KMS-11 (cell line): ENCODE results near the gene FXYD7.

Source experiments
- H2AFZ ChIP-seq: fragments of 200-600 bp; sonication (generic); 2 replicates; pipeline ENCODE4 v1.6.1; 2016; ENCODE audit warnings: antibody characterized with exemption, mixed run types, low read depth
- H3K27ac ChIP-seq: fragments of 200-600 bp; sonication (generic); 2 replicates; pipeline ENCODE4 v1.6.1; 2016; ENCODE audit warnings: mild to moderate bottlenecking, mixed run types
- H3K27me3 ChIP-seq: fragments of 200-600 bp; sonication (generic); 2 replicates; pipeline ENCODE4 v1.6.1; 2017; ENCODE audit warnings: mild to moderate bottlenecking, low read depth, mixed run types, moderate library complexity; ENCODE audit not compliant: insufficient read depth
- H3K36me3 ChIP-seq: fragments of 200-600 bp; sonication (generic); 2 replicates; pipeline ENCODE4 v1.6.1; 2017; ENCODE audit warnings: mild to moderate bottlenecking, mixed run types; ENCODE audit not compliant: insufficient read depth
- H3K4me1 ChIP-seq: fragments of 200-600 bp; sonication (generic); 2 replicates; pipeline ENCODE4 v1.6.1; 2016; ENCODE audit warnings: mild to moderate bottlenecking, low read depth, mixed run types; ENCODE audit not compliant: poor library complexity, severe bottlenecking
- H3K4me2 ChIP-seq: fragments of 200-600 bp; sonication (generic); 2 replicates; pipeline ENCODE4 v1.7.0; 2016; ENCODE audit warnings: mild to moderate bottlenecking, mixed run types
- H3K4me3 ChIP-seq: fragments of 200-600 bp; sonication (generic); IDR thresholded peaks from 2 replicates; pipeline ENCODE4 v1.6.1; 2017; ENCODE audit warnings: low read depth, low read length, mixed read lengths; ENCODE audit not compliant: insufficient read depth
- H3K79me2 ChIP-seq: fragments of 200-600 bp; sonication (generic); 2 replicates; pipeline ENCODE4 v1.6.1; 2016; ENCODE audit warnings: low read depth, mixed run types; ENCODE audit not compliant: insufficient read depth
- H3K9ac ChIP-seq: fragments of 200-600 bp; sonication (generic); 2 replicates; pipeline ENCODE4 v1.6.1; 2016; ENCODE audit warnings: mild to moderate bottlenecking, mixed run types
- H4K20me1 ChIP-seq: fragments of 200-600 bp; sonication (generic); 2 replicates; pipeline ENCODE4 v1.6.1; 2016; ENCODE audit warnings: mild to moderate bottlenecking, mixed run types; ENCODE audit not compliant: insufficient read depth
- TF ChIP-seq, protein P1 (sequence below): fragments of 200-600 bp; sonication (generic); conservative IDR thresholded peaks from 2 replicates; pipeline ENCODE4 v1.6.1; 2017; ENCODE audit warnings: low read depth, mild to moderate bottlenecking, antibody characterized with exemption, low read length, moderate library complexity, mixed read lengths

Gene FXYD7

DNA sequence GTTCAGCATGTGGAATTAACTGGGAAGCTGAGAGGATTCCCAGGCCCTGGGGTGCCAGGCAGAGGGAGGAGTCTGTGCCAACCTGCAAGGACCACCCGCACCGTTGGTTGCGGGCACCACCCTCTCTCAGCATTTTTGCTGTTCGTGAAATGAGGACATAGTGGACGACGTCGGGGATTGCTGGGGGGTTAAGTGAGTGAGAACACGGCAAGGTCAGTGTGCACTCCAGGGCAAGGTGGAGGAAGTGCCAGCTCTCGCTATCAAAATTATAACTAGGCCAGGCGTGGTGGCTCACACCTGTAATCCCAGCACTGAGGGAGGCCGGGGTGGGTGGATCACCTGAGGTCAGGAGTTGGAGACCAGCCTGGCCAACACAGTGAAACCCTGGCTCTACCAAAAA is 25.3 kb upstream of the FXYD7 start:
- Histone ChIP-seq H3K27ac (no peak overlapping the region), H3K9ac (no peak overlapping the region), H3K4me1 (no peaks in the 10 kb centered on the region), H3K4me3 (no peak overlapping the region), H2AFZ (no peak overlapping the region), H4K20me1 (no peaks in the 10 kb centered on the region), H3K36me3 (no peaks in the 10 kb centered on the region), H3K79me2 (no peaks in the 10 kb centered on the region), H3K27me3 (peaks cover 44% of the 10 kb centered on the region), H3K4me2 (no peak overlapping the region)
- TF ChIP-seq, protein P1, sequence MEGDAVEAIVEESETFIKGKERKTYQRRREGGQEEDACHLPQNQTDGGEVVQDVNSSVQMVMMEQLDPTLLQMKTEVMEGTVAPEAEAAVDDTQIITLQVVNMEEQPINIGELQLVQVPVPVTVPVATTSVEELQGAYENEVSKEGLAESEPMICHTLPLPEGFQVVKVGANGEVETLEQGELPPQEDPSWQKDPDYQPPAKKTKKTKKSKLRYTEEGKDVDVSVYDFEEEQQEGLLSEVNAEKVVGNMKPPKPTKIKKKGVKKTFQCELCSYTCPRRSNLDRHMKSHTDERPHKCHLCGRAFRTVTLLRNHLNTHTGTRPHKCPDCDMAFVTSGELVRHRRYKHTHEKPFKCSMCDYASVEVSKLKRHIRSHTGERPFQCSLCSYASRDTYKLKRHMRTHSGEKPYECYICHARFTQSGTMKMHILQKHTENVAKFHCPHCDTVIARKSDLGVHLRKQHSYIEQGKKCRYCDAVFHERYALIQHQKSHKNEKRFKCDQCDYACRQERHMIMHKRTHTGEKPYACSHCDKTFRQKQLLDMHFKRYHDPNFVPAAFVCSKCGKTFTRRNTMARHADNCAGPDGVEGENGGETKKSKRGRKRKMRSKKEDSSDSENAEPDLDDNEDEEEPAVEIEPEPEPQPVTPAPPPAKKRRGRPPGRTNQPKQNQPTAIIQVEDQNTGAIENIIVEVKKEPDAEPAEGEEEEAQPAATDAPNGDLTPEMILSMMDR: no peak

DNA sequence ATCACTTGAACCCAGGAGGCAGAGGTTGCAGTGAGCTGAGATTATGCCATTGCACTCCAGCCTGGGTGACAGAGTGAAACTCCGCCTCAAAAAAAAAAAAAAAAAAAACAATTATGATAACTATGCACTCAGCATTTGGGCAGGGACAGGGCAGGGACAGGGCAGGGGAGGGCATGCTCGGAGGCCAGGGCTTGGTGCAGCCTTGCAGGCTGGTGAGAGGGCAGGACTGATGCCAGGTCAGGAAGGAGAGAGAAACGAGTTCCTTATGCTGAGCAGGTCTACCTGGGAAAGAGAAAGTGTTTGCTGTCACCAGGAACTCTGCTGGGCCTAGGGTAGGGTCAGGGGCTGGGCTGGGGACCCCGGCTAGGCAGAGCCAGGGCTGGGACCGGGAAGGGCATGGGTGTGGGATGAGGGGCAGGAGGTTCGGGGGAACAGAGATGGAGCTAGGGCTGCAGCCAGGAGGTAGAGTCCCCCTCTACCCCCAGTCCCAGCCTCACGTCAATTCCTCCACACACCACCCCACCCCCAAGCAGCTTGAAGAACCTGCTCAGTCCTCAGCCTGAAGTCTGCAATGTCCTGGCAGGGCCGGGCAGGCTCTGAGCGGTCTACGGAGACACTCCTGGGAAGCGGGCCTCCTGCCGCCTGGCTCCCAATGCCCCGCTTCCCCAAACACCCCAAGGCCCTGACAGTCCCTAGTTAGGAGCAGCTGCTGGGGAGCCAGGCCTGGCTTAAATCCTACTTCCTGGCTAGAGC is 24.6 kb upstream of the FXYD7 start:
- H3K27me3 ChIP-seq: peaks cover 51% of the 10 kb centered on the region
- H3K36me3 ChIP-seq: no peaks in the 10 kb centered on the region
- no peaks in the 10 kb centered on the region for H3K79me2 ChIP-seq
- no peak overlapping the region for H3K4me3 ChIP-seq
- no peaks in the 10 kb centered on the region for H3K4me1 ChIP-seq
- no peak overlapping the region for H3K4me2 ChIP-seq
- no peak overlapping the region for H3K27ac ChIP-seq
- H2AFZ ChIP-seq: no peak overlapping the region
- no peak overlapping the region for H3K9ac ChIP-seq
- TF ChIP-seq, protein P1: no peak
- H4K20me1 ChIP-seq: no peaks in the 10 kb centered on the region

DNA sequence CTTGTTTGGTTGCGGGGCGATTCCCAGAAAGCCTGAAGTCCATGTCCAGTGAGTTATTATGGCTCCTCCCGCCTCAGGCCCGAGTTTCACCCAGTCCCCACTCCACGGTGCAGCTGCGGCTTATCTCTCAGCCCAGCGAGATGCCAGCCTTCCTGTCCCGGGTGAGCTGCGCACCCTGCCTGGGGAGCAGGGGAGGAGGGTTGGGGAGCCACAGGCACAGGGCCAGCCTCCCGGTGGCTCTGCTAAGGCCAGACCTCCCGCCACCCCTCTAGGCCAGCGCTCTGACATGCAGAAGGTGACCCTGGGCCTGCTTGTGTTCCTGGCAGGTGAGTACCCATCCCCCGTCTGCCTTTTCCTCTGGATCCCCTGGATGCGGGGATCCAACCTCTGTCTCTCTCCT is 24.0 kb upstream of the FXYD7 start:
- Histone ChIP-seq H3K9ac (no peak overlapping the region), H3K4me2 (no peak overlapping the region), H3K79me2 (no peaks in the 10 kb centered on the region), H4K20me1 (no peaks in the 10 kb centered on the region), H3K27ac (no peak overlapping the region), H3K4me3 (no peak overlapping the region), H3K27me3 (peaks cover 55% of the 10 kb centered on the region), H2AFZ (no peak overlapping the region), H3K36me3 (no peaks in the 10 kb centered on the region), H3K4me1 (no peaks in the 10 kb centered on the region)
- TF ChIP-seq, protein P1: no peak

DNA sequence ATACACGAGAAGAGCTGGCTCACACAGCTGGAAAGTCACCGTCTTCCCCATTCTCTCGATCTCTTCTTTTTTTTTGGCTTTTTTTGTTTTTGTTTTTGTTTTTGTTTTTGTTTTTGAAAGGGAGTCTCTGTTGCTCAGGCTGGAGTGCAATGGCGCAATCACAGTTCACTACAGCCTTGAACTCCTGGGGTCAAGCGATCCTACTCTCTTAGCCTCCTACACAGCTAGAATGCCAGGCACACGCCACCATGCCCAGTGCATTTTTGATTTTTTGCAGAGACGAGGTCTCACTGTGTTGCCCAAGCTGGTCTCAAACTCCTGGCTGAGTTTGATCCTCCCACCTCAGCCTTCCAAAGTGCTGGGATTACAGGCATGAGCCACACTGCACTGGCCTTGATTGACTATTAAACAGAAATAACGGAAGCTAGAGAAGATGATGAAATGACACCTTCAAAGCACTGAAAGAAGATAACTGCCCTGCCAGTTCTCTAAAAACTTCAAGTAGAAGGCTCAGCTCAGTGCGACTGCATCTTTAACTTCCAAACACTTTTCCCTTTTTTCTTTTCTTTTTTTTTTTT is 23.4 kb upstream of the FXYD7 start:
- H3K9ac ChIP-seq: no peak overlapping the region
- H3K79me2 ChIP-seq: no peaks in the 10 kb centered on the region
- no peak overlapping the region for H3K27ac ChIP-seq
- H3K27me3 ChIP-seq: peaks cover 56% of the 10 kb centered on the region
- H3K4me1 ChIP-seq: no peaks in the 10 kb centered on the region
- H4K20me1 ChIP-seq: no peaks in the 10 kb centered on the region
- H3K4me3 ChIP-seq: no peak overlapping the region
- H3K36me3 ChIP-seq: no peaks in the 10 kb centered on the region
- H2AFZ ChIP-seq: no peak overlapping the region
- TF ChIP-seq, protein P1: no peak
- H3K4me2 ChIP-seq: no peak overlapping the region
